HepG2 (cell line): ENCODE measurements around the gene SKI. TPM values are rescaled to one million over a fixed set of nuclear protein-coding genes. Genes with fewer than 3 reads are reported as not detected.

Experiments
- ATAC-seq: fragments of 200-7000 bp; cut with Tn5 transposase; 3 replicates; pipeline ENCODE4 v1.9.1; 2020; ENCODE audit warnings: mild to moderate bottlenecking, moderate library complexity
- BruUV-seq: library from RNA; stranded (reverse); fragments of 400-500 nt; replicated peaks from 2 replicates; lab custom pipeline; 2021; lab: Mats Ljungman, UMichigan
- CTCF ChIA-PET: fragments of 300-600 bp; formaldehyde crosslinking; extraction: SDS; loops from one replicate; lab custom pipeline; 2021; ENCODE audit warnings: low total read pairs, inconsistent platforms, low intra/inter-chr PET ratio; lab: Yijun Ruan, JAX
- POLR2A ChIA-PET: fragments of 350-600 bp; sonication (Branson Sonifier 250); formaldehyde crosslinking; loops from one replicate; lab custom pipeline; 2020; ENCODE audit warnings: antibody characterized with exemption, inconsistent platforms; lab: Yijun Ruan, JAX
- DNase-seq: peaks from one replicate; pipeline ENCODE4 v3.0.0-alpha.2; 2015; ENCODE audit warnings: low spot score
- FAIRE-seq: peaks from 3 replicates; lab custom pipeline; 2011; peaks lifted over from hg19 to GRCh38; lab: Jason Lieb, UNC
- H2AFZ ChIP-seq: one replicate; pipeline ENCODE4 v1.6.1; 2011; ENCODE audit warnings: low read length, inconsistent platforms
- H3K27ac ChIP-seq: fragments of 300-600 bp; 3 replicates; pipeline ENCODE4 v1.8.0; 2011; ENCODE audit warnings: mixed run types, mild to moderate bottlenecking, mixed read lengths, low read length, inconsistent platforms; ENCODE audit not compliant: insufficient read depth; ENCODE audit errors: extremely low read length
- H3K27me3 ChIP-seq, 2 experiments: fragments of 200-600 bp in 1 of 2; 2 replicates in 1 of 2; 3 replicates in 1 of 2; pipeline versions ENCODE4 v1.6.0 to v1.8.0; 2011; ENCODE audit warnings: low read length in 2 of 2, mild to moderate bottlenecking in 2 of 2, moderate library complexity in 2 of 2, inconsistent platforms in 1 of 2; ENCODE audit not compliant: insufficient read depth in 2 of 2, control insufficient read depth in 1 of 2
- H3K36me3 ChIP-seq, 2 experiments: fragments of 200-600 bp in 1 of 2; replicated peaks in 1 of 2; 2 replicates in 1 of 2; 3 replicates in 1 of 2; pipeline versions ENCODE4 v1.5.1 to v1.8.0; 2011; ENCODE audit warnings: low read length in 2 of 2, inconsistent platforms in 1 of 2; ENCODE audit not compliant: insufficient read depth in 2 of 2, control insufficient read depth in 1 of 2
- H3K4me1 ChIP-seq: 2 replicates; pipeline ENCODE4 v1.5.1; 2012; ENCODE audit warnings: low read length, inconsistent platforms; ENCODE audit not compliant: insufficient read depth
- H3K4me2 ChIP-seq: 2 replicates; pipeline ENCODE4 v1.6.0; 2011; ENCODE audit warnings: low read depth, low read length, inconsistent platforms
- H3K4me3 ChIP-seq, 3 experiments: fragments of 200-600 bp in 1 of 3; sonication (generic), shearing (Covaris generic) in 1 of 3; replicated peaks in 1 of 3; 2 replicates each; pipeline ENCODE4 v1.5.1; 2011 to 2016; ENCODE audit warnings: low read length in 3 of 3, inconsistent platforms in 2 of 3, low read depth in 2 of 3, mild to moderate bottlenecking in 2 of 3, control low read depth in 1 of 3, mixed read lengths in 1 of 3; ENCODE audit not compliant: insufficient read depth in 1 of 3
- H3K79me2 ChIP-seq: one replicate; pipeline ENCODE4 v1.6.1; 2011; ENCODE audit warnings: low read length, inconsistent platforms; ENCODE audit not compliant: insufficient read depth
- H3K9ac ChIP-seq: 2 replicates; pipeline ENCODE4 v1.6.0; 2011; ENCODE audit warnings: mild to moderate bottlenecking, low read depth, low read length, inconsistent platforms; ENCODE audit not compliant: insufficient read depth
- H3K9me3 ChIP-seq: 2 replicates; pipeline ENCODE4 v1.5.1; 2012; ENCODE audit warnings: mild to moderate bottlenecking, low read length
- H4K20me1 ChIP-seq: 2 replicates; pipeline ENCODE4 v1.6.0; 2011; ENCODE audit warnings: inconsistent platforms, mild to moderate bottlenecking, low read length, moderate library complexity; ENCODE audit not compliant: insufficient read depth
- FOXC1 ChIP-seq: sonication (generic); formaldehyde crosslinking; IDR thresholded peaks from 2 replicates; pipeline ENCODE4 v1.8.0; 2022; ENCODE audit warnings: mild to moderate bottlenecking, missing genetic modification reagents, borderline replicate concordance
- HNRNPH1 ChIP-seq: fragments of 200-400 bp; formaldehyde crosslinking; optimal IDR thresholded peaks from 2 replicates; pipeline ENCODE3; 2017; ENCODE audit warnings: mild to moderate bottlenecking, low read depth, low read length
- HNRNPL ChIP-seq: fragments of 200-400 bp; formaldehyde crosslinking; IDR thresholded peaks from 2 replicates; pipeline ENCODE4 v1.6.1; 2017; ENCODE audit warnings: mild to moderate bottlenecking, low read depth, low read length
- KDM2A ChIP-seq: sonication (generic); formaldehyde crosslinking; IDR thresholded peaks from 2 replicates; pipeline ENCODE4 v1.4.0; 2020; ENCODE audit warnings: low read depth, missing genetic modification reagents, borderline replicate concordance
- MAFK ChIP-seq, 2 experiments: IDR thresholded peaks in 1 of 2; conservative IDR thresholded peaks in 1 of 2; 2 replicates each; pipeline ENCODE4 v1.6.1; 2011; ENCODE audit warnings: improper control_type of control experiment in 2 of 2, low read length in 2 of 2
- RBFOX2 ChIP-seq: fragments of 200-400 bp; formaldehyde crosslinking; IDR thresholded peaks from 2 replicates; pipeline ENCODE4 v1.6.1; 2017; ENCODE audit warnings: low read depth, mild to moderate bottlenecking, low read length
- THAP9 ChIP-seq: sonication (generic); formaldehyde crosslinking; IDR thresholded peaks from 2 replicates; pipeline ENCODE4; 2020; ENCODE audit warnings: missing genetic modification reagents, mild to moderate bottlenecking, borderline replicate concordance
- U2AF1 ChIP-seq: fragments of 200-400 bp; formaldehyde crosslinking; optimal IDR thresholded peaks from 2 replicates; pipeline ENCODE3; 2017; ENCODE audit warnings: mild to moderate bottlenecking, low read depth, low read length
- ZBTB39 ChIP-seq: sonication (generic); formaldehyde crosslinking; IDR thresholded peaks from 2 replicates; pipeline ENCODE4 v1.5.0; 2020; ENCODE audit warnings: missing genetic modification reagents
- ZFYVE20 ChIP-seq: sonication (generic); formaldehyde crosslinking; IDR thresholded peaks from 2 replicates; pipeline ENCODE4 v1.8.0; 2023; ENCODE audit warnings: low read depth, mild to moderate bottlenecking, moderate library complexity, missing genetic modification reagents, borderline replicate concordance
- ZNF547 ChIP-seq: sonication (generic); formaldehyde crosslinking; IDR thresholded peaks from 2 replicates; pipeline ENCODE4 v1.5.1; 2020; ENCODE audit warnings: mild to moderate bottlenecking, missing genetic modification reagents
- ZNF687 ChIP-seq: sonication (generic); formaldehyde crosslinking; IDR thresholded peaks from 2 replicates; pipeline ENCODE4 v1.5.1; 2020; ENCODE audit warnings: mild to moderate bottlenecking, missing genetic modification reagents, moderate library complexity
- ZNF839 ChIP-seq: sonication (generic); formaldehyde crosslinking; IDR thresholded peaks from 2 replicates; pipeline ENCODE4 v1.4.0; 2020; ENCODE audit warnings: missing genetic modification reagents, mild to moderate bottlenecking, borderline replicate concordance
- WGBS: methylation state at CpG from one replicate; pipeline ENCODE4 v1.1.6; 2017; ENCODE audit warnings: low lambda C conversion rate; 5-methylcytosine and 5-hydroxymethylcytosine counted together
- in situ Hi-C: cut with HindIII; loops from 2 replicates; pipeline ENCODE4 v1.10.0; 2017; ENCODE audit warnings: low pct_unique_long_range_greater_than_20kb; ENCODE audit not compliant: extremely low pct_ligation_motif_present
- intact Hi-C: fragments of 100-400 bp; cut with micrococcal nuclease; formaldehyde crosslinking; loops from one replicate; pipeline ENCODE4 v1.10.0; 2022; ENCODE audit not compliant: unreplicated experiment
- polyA plus RNA-seq, 8 experiments: library from polyadenylated mRNA; depleted of rRNA in 3 of 8; stranded (reverse) in 7 of 8; unstranded in 1 of 8; fragments of >200 nt; fragmentation: Illumina TruSeq in 4 of 8; extraction: Trizol in 4 of 8; gene quantifications; 2 replicates each; pipeline versions ENCODE4 v1.2.1 to v1.2.3, GENCODE V29; 2011 to 2016; ENCODE audit warnings: low read depth in 4 of 8, missing spikeins in 1 of 8, mixed read lengths in 1 of 8; ENCODE audit not compliant: insufficient read depth in 1 of 8
- total RNA-seq, 5 experiments: library from RNA; depleted of rRNA; stranded (reverse); fragments of >200 nt; fragmentation: Illumina TruSeq; extraction: Trizol; gene quantifications; 2 replicates each; pipeline ENCODE4 v1.2.3, GENCODE V29; 2016; ENCODE audit warnings: low read depth in 1 of 5

SKI gene
- total and polyA plus RNA-seq, 2 of the 13 experiments (the other 11 are each of a cell fraction or from before 2014, with no cell fraction given), result 4.7 to 6.9 TPM

GRCh38 chr1:2248854-2249558, 20.9 kb downstream of the SKI start:
- ChIA-PET CTCF (no interaction called here), POLR2A (interaction anchor here (1.5 to 4.3 kb wide), 2 partner anchors 16 to 42 kb away, joined by 5 to 50 read pairs; no protein-coding TSS in a partner anchor)
- H3K4me1 ChIP-seq, result peaks cover 73% of the 10 kb centered on the region
- no peak for ATAC-seq
- FAIRE-seq, result no peak
- H3K36me3 ChIP-seq, result peaks cover 0 to 6% of the 10 kb centered on the region in 2 experiments; a peak in 3 of 5 replicates
- peak overlapping the region; percentile 40 for H3K9ac ChIP-seq
- peaks cover 93% of the 10 kb centered on the region for H3K79me2 ChIP-seq
- no peaks in the 10 kb centered on the region for H3K27me3 ChIP-seq
- H3K4me2 ChIP-seq, result peak overlapping the region; percentile 73
- H3K9me3 ChIP-seq, result no peaks in the 10 kb centered on the region
- intact Hi-C loops (loop anchor here (1.0 to 2.0 kb wide), 2 partner anchors 14 to 21 kb away; no protein-coding TSS in a partner anchor), in situ Hi-C loops (no loop called here)
- H3K27ac ChIP-seq, result peak overlapping the region; percentile 72
- peak overlapping the region; percentile 12 to 54 (median 43); a peak in 3 of 6 replicates for H3K4me3 ChIP-seq
- no TSS peak for BruUV-seq
- WGBS, result 72% methylated on average over 6 of the region's 24 CpGs
- DNase-seq, result no peak
- peaks cover 31% of the 10 kb centered on the region; the same call in 1 of the 2 replicates for H4K20me1 ChIP-seq
- no peak overlapping the region for H2AFZ ChIP-seq
- TF ChIP-seq ZNF687 (CRISPR knock-in tag), result peak; percentile 57; the same call in 1 of the 2 replicates
- 0 out of 2 replicates have a peak, but pooled peaks have one; percentile 70 for TF ChIP-seq ZNF839
- 0 out of 2 replicates have a peak, but pooled peaks have one; percentile 15 for TF ChIP-seq ZBTB39 (CRISPR knock-in tag)
- TF ChIP-seq HNRNPH1, result no peak
- TF ChIP-seq RBFOX2, result no peak
- TF ChIP-seq MAFK (conservative IDR thresholded peaks at IDR 0.05 in 1 of 2, IDR thresholded peaks at IDR 0.05 in 1 of 2; ENCODE audit: low read length in 2 of 2), result no peak
- TF ChIP-seq ZNF547 (CRISPR knock-in tag), result peak; percentile 21; the same call in 1 of the 2 replicates
- 0 out of 2 replicates have a peak, but pooled peaks have one; percentile 30 for TF ChIP-seq THAP9 (CRISPR knock-in tag)
- TF ChIP-seq KDM2A, result 0 out of 2 replicates have a peak, but pooled peaks have one; percentile 10
- peak; percentile 22 for TF ChIP-seq U2AF1
- TF ChIP-seq ZFYVE20, result no peak
- TF ChIP-seq FOXC1 (CRISPR knock-in tag), result 0 out of 2 replicates have a peak, but pooled peaks have one; percentile 12
- TF ChIP-seq HNRNPL, result peak; percentile 86
